GM19463 (cell line): ENCODE measurements around the gene AKAP1.

ENCODE experiments used
- ATAC-seq: cut with Tn5 transposase; IDR thresholded peaks from one replicate; pipeline ENCODE4 v1.9.1; 2021; ENCODE audit warnings: mild to moderate bottlenecking, moderate library complexity; ENCODE audit not compliant: unreplicated experiment

Gene AKAP1

DNA sequence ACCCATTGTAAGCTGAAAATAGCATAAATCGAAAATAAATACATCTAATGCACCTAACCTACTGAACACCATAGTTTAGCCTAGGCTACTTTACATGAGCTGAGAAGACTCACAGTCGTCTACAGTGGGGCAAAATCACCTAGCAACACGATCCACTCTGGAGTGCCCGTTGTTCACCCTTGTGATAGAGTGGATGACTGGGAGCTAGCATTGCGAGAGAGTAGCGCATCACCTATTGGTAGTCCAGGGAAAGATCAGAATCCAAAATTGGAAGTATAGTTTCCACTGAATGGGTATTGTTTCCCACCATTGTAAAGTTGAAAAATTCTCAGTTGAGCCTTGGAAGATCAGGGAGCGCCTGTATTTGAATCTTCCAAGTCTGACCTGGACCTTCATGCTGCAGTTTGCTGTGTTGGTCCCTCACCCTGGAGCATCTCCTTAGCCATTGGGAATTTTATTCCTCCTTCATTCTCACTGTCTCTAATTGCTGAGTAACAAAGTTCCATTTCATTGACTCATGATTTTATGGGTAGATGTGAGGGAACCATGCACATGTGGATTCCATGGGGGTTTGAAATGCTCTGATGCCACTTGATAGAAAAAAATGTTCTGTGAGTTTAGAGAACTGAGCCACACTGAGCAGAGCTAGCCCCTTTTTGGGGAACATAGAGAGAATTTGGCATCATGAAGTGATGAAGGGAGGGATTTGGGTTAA, 19.6 kb downstream of the AKAP1 start:
- no peak for ATAC-seq

DNA sequence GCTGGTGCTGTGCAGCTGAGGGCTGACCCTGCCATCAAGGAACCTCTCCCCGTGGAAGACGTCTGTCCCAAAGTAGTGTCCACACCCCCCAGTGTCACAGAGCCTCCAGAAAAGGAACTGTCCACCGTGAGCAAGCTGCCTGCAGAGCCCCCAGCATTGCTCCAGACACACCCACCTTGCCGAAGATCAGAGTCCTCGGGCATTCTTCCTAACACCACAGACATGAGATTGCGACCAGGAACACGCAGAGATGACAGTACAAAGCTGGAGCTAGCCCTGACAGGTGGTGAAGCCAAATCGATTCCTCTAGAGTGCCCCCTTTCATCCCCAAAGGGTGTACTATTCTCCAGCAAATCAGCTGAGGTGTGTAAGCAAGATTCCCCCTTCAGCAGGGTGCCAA, 20.5 kb downstream of the AKAP1 start:
- no peak for ATAC-seq

- no peak for ATAC-seq
Observed at GRCh38 chr17:57106107-57106835, 21.2 kb downstream of the AKAP1 start.

DNA sequence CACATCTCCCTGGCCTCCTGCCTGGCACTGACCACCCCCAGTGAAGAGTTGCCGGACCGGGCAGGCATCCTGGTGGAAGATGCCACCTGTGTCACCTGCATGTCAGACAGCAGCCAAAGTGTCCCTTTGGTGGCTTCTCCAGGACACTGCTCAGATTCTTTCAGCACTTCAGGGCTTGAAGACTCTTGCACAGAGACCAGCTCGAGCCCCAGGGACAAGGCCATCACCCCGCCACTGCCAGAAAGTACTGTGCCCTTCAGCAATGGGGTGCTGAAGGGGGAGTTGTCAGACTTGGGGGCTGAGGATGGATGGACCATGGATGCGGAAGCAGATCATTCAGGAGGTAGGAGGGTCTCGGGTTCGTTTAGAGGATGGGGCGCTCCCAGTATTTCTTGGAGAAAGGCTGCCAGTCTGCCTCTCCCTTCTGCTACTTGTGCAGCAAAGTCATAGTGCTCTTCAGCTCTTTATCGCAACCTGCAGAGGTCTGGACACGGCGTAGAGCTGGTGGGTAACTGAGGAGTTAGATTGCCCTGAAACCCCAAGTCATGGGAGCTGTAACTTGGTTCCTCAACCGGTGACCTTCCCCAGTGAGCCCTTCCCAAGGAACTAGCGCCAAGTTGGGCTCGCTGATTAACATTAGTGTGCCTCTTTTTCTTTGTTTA, 21.9 kb downstream of the AKAP1 start:
- no peak for ATAC-seq

GRCh38 chr17:57107498-57108101, 22.6 kb downstream of the AKAP1 start:
- ATAC-seq: no peak

DNA sequence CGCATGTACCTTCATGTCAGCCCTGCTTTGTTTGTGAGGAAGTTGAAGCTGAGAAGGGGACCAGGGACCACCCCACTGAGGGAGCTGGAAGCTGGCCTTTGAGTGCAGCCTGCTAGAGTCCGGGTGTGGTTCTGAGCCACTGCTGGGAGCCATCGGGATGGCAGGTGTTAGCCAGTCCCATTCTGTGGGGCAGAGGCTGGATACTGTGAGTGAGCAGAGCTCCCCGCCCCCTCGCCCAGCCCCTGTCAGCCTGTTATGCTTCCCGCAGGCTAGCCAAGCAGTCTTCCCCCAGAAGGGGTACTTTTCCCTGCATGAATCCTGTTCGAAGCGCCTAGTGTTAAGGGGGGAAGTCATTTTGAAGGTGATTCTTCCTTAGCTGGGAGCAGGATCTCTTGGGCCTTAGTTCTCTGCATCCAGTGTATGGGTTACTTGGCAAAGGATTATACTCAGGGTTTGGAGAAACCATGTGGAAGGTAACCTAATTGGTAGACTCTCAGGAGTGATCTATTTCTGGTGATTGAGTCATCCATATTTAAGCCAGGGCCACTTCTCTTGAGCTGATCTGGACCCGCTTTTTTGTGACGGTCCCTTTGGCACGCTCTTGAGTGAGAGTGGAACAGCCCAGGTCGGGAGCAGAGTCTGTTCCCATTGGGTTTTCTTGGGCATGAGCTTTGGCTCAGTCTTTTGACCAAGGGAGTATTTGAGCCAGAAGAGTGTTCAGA, 23.8 kb downstream of the AKAP1 start:
- no peak for ATAC-seq

GRCh38 chr17:57109393-57110151, 24.5 kb downstream of the AKAP1 start:
- no peak for ATAC-seq

DNA sequence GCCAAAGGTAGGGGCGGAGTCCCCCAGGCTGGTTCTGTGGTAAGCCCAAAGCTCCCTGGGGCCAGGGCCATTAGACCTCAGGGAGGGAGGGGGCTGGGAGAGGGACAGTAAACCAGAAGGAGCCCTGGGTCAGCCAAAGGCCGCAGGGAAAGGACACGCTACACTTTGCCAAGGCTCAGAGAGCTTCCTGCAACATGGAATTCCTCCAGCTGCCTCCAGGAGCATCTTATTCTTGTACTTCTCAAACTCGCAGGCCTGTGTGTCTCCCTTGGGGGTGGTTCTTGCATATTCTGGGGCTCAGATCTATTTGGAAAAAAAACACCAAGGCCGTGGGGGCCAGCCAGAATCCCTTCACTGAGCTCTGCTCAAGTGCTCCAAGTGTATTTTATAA, 25.1 kb downstream of the AKAP1 start:
- ATAC-seq: no peak

- ATAC-seq: no peak
Observed at GRCh38 chr17:57110579-57111325, 25.7 kb downstream of the AKAP1 start.

DNA sequence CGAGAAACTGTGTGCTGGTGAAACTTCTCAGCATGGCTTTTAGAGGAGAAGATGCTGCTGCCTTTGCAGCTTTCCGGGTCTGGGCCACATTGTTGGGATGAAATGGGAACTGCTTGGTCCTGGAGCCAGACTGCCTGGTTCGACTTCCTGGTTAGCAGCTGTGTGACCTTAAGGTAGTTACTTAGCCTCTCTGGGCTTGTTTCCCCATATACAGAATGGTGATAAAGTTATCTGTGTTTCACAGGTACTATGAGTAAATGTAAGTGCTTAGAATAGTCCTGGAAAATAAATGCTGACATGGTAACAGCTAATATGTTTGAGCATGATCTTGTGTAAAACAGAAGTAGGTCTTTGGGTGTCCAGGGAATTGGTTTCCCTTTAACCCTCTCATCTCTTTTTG, 26.3 kb downstream of the AKAP1 start:
- ATAC-seq: no peak

DNA sequence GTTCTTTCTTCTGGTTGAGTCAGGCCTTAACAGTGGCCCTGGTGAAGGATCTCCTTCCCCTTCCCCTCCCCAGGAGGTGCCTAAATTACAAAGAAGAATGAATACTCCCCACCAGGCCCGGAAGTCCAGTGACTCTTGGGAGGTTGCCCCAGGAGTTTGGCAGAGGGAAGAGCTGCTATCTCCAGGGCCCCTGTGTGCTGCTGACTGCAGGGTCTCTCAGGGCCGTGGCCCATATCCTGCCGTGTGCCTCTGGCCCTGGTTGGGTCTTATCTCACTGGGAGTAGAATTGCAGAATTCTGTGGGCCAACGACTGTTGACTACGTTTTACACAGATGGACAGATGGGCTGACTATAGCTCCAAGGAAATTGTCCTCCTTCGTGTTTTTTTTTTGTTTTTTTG, 28.0 kb downstream of the AKAP1 start:
- ATAC-seq: no peak

DNA sequence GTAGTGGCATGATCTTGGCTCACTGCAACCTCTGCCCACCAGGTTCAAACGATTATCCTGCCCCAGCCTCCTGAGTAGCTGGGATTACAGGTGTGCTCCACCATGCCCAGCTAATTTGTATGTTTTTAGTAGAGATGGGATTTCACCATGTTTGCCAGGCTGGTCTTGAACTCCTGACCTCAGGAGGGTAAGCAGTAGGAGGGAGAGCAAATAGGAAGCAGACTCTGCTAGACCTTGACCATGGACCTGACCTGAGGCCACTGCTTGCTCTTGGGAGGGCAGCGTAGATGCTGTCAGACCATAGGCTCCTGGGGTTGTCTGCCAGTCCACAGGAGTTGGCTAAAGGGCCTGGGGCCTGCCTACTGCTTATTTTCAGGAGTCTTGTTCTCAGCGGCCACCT, 28.6 kb downstream of the AKAP1 start:
- no peak for ATAC-seq

DNA sequence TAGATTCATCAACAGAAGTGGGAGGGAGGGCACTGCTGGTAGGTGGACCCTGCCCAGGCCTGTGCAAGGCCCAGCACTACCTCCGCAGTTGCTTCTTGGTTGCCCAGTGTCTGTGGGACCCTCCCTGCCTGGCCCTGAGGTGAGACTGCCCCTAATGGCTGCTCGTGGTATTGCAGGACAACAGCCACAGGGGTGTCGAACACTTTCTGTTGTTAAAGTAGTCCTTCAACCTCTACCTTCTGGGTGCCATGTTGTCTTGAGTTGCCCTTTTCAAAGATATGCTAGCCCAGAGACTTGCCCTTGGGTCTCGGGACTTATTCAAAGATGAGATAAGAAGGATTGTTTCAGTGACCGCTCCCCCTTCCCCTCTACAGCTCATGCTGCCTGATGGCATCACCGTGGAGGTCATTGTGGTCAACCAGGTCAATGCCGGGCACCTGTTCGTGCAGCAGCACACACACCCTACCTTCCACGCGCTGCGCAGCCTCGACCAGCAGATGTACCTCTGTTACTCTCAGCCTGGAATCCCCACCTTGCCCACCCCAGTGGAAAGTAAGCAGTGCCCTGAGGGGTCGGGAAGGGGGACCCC, 29.1 kb downstream of the AKAP1 start:
- no peak for ATAC-seq

- no peak for ATAC-seq
Observed at GRCh38 chr17:57115377-57115776, 30.3 kb downstream of the AKAP1 start.

GRCh38 chr17:57115916-57116315, 30.9 kb downstream of the AKAP1 start:
- ATAC-seq: no peak

DNA sequence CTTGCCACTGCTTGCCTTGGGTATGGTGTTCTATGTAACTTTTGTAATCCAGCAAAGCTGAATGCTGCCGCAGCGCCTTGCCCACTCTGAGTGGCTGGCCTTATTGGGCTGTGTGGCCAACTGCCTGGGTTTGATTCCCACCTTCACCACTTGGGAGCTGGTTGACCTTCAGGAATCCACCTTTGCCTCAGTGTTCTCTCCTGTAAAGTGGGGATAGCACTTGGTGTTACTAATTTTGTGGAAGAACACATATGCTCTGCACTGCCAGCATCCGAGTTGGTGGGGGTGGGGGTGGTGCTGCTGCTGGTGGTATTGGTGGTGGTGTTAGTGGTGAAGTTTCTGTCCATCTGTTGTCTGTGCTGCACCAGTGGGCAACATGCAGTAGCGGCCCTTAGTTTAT, 32.8 kb downstream of the AKAP1 start:
- no peak for ATAC-seq

- ATAC-seq: no peak
Observed at GRCh38 chr17:57120814-57121213, 35.8 kb downstream of the AKAP1 start.

- no peak for ATAC-seq
Observed at GRCh38 chr17:57121308-57122042, 36.4 kb downstream of the AKAP1 start.

DNA sequence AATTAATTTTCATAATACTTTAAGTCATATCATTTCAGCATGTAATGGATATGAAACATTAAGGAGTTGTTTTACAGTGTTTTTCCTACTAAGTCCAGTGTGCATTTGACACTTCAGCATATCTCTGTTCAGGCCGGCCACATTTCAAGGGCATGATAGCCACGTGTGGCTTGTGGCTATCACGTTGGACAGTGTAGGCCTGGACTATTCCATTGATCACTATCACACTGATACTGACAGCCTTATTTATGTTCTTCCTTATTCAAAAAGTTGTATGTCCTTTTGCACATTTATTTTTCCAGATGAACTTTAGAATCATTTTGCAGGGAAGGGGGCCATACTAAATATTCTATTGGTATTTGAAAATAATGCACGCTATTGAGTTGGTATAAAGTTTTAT, 39.0 kb downstream of the AKAP1 start:
- no peak for ATAC-seq
